BJ (cell line): ENCODE results near the gene C4A. TPM values are rescaled to one million over a fixed set of nuclear protein-coding genes. Genes with fewer than 3 reads are reported as not detected.
"Not testable (repeated sequence)": the region's sequence is repeated elsewhere in the genome, so short reads cannot be mapped to it uniquely, and the experiment has no call there.

Source experiments
- CTCF ChIA-PET: fragments of 350-600 bp; formaldehyde crosslinking; extraction: SDS; loops from one replicate; lab custom pipeline; 2021; ENCODE audit warnings: antibody characterized with exemption, inconsistent platforms; lab: Yijun Ruan, JAX
- POLR2A ChIA-PET: fragments of 300-600 bp; sonication (Branson Sonifier 250); formaldehyde crosslinking; extraction: SDS; loops from one replicate; lab custom pipeline; 2021; ENCODE audit warnings: antibody characterized with exemption; lab: Charles Lee
- DNase-seq: peaks from one replicate; pipeline ENCODE4 v3.0.0-alpha.2; 2011; ENCODE audit warnings: low read depth
- H3K27me3 ChIP-seq: 2 replicates; pipeline ENCODE4 v1.6.0; 2011; ENCODE audit warnings: low read length; ENCODE audit not compliant: control insufficient read depth, insufficient read depth
- H3K36me3 ChIP-seq: 2 replicates; pipeline ENCODE4 v1.5.1; 2011; ENCODE audit warnings: low read length; ENCODE audit not compliant: control insufficient read depth, insufficient read depth
- H3K4me3 ChIP-seq: 2 replicates; pipeline ENCODE4 v1.5.1; 2011; ENCODE audit warnings: low read depth, mild to moderate bottlenecking, control low read depth, low read length
- polyA plus RNA-seq: library from polyadenylated mRNA; depleted of rRNA; stranded (reverse); fragments of >200 nt; gene quantifications from 2 replicates; pipeline ENCODE4 v1.2.3, GENCODE V29; 2011
- TF ChIP-seq, protein P1 (sequence below): IDR thresholded peaks from 2 replicates; pipeline ENCODE4 v1.5.1; 2011; ENCODE audit warnings: low read depth, mild to moderate bottlenecking, control low read depth, inconsistent platforms, low read length, moderate library complexity; ENCODE audit not compliant: insufficient read depth

Gene C4A
- polyA plus RNA-seq, 1 experiment, result 9.7 TPM

DNA sequence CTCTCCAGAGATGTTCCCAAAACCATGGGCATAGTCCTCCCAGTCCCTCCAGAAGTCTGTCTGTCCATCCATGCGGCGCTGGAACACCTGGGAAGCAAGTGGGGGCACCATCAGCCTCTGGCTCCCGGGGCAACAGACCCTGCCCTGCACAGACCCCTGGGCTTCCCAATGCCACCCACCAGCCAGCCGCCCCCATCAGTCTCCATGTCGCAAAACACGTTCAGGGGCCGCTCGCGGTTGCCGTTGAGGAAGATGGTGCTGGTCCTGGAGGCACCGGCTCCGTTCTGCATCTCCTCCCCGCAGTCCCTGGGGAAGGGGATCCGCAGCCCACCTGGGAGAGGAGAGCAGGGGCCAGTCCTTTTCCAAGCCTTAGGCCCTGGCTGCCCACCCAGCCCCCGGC lies 60.4 kb downstream of the C4A start:
- CTCF ChIA-PET, H3K27me3 ChIP-seq, H3K4me3 ChIP-seq, H3K36me3 ChIP-seq, DNase-seq, POLR2A ChIA-PET: not testable (repeated sequence)

DNA sequence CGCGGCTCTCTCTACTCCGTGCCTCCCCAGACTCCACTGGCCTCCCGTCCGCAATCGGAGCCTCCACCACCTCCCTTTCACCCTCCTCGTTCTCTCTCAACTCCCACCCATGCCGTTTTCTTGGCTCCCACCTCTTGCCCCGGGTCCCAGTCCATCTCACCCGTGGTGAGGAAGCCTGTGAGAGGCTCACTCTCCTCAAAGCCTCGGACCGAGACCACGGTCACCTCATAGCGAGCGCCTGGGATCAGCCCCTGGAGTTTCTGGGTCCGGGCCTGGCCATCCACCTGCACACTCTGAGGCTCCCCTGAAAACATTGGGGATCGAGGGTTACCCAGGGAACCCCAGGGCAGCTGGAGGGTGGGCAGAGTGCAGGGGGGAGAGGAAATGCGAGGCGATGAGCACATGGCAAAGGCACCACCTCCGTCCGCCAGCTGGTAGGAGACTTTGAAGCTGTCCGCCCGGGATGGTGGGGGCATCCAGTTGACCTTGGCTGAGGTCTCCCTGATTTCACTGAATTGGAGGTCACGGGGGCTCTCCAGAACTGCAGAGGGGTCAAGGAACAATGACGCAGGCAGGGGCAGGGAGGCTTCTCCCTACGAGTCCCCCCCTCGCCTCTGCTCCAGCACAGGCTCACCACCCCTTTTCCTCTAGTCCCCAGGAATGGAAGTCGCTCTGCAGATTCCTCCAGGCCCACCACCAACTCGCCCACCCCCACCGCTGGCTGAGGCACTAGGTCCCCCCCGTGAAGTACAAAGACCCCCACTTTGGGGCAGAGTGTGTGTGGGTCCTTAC lies 61.9 kb downstream of the C4A start:
- H3K4me3 ChIP-seq, DNase-seq, H3K27me3 ChIP-seq, CTCF ChIA-PET, H3K36me3 ChIP-seq, POLR2A ChIA-PET: not testable (repeated sequence)

DNA sequence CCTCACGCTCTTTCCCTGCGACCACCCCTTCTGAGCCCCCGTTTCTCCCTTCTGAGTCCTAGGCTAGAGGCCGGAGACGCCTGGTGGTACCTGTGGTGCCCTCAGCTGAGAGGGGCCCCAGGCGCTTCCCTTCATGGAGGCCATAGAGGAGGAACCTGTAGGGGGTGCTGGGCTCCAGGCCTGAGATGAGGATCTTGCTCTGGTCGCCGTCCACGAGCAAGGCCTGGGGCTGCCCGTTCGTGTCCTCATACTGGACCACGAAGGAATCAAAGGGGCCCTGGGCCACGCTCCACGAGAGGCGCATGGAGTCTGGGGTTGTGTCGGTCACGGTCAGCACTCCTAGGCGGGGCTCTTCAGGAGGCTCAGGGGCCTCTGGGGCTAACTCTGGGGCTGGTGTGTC lies 63.1 kb downstream of the C4A start:
- not testable (repeated sequence) for H3K36me3 ChIP-seq

DNA sequence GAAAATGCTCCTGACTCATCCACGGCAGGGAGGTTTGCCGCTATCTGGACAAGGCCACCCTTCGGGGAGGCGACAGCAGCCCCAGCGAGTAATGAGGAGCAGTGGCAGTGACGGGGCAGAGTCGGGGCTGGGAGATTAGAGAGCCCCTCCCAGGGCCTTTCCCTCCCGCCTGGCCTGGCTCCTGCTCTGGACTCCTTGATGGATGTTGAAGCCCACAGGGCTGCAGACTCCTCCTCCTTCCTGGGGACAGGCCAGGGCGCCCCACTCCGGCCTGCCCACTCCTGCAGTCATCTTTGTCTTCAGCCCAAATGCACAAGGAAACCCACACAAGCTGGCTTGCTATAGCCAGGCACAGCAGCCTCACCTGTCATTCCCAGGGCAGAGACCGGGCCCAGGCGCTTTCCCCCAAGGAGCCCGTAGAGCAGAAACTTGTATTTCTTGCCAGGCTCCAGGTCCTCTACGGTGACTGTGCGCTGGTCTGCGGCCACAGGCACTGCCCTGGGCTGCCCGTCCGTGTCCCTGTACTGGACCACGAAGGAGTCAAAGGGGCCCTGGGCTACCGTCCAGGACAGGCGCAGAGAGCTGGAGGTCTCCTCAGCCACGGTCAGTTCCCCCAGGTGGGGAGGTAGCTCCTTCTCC lies 64.1 kb downstream of the C4A start:
- POLR2A ChIA-PET, result no interaction called here
- no peaks in the 10 kb centered on the region for H3K27me3 ChIP-seq
- no peak overlapping the region for H3K4me3 ChIP-seq
- no peak for DNase-seq
- TF ChIP-seq, protein P1, sequence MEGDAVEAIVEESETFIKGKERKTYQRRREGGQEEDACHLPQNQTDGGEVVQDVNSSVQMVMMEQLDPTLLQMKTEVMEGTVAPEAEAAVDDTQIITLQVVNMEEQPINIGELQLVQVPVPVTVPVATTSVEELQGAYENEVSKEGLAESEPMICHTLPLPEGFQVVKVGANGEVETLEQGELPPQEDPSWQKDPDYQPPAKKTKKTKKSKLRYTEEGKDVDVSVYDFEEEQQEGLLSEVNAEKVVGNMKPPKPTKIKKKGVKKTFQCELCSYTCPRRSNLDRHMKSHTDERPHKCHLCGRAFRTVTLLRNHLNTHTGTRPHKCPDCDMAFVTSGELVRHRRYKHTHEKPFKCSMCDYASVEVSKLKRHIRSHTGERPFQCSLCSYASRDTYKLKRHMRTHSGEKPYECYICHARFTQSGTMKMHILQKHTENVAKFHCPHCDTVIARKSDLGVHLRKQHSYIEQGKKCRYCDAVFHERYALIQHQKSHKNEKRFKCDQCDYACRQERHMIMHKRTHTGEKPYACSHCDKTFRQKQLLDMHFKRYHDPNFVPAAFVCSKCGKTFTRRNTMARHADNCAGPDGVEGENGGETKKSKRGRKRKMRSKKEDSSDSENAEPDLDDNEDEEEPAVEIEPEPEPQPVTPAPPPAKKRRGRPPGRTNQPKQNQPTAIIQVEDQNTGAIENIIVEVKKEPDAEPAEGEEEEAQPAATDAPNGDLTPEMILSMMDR, result no peak
- no peaks in the 10 kb centered on the region for H3K36me3 ChIP-seq
- CTCF ChIA-PET, result interaction anchor here (0.6 to 4.8 kb wide), 8 partner anchors 25 to 1167 kb away, joined by 3 to 30 read pairs (median 4); no protein-coding TSS in a partner anchor

More for the DNA sequence above, 63.1 kb downstream of the C4A start:
- DNase-seq, CTCF ChIA-PET, POLR2A ChIA-PET, H3K27me3 ChIP-seq, H3K4me3 ChIP-seq: not testable (repeated sequence)

DNA sequence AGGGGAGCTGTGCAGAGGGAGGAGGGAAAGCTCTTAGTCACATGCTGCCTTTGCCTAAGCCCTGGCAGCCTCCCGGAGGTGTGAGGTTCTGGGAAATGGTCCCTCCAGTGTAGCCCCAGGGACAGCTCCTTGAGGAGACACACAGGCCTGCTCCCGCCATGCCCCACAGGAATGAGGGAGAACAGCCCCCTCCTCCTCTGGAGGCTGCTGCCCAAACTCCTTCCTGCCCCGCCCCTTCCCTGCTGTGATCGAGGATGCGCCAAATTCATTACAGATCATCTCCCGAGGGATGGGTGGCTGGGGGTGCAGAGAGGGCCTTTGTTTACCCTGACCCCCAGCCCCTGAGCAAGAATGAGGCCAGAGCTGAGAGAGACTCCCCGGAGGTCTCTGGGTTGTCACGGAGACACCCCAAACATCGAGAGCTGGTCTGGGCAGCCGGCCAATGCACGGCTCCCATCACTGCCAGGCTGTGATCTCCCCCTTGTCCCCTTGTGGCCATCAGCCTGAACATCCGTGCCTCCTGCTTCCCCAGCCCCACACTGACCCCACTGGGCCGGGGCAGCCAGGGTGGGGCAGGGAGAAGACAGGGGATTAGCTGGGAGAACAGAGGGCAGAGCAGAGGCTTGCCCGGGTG lies 64.7 kb downstream of the C4A start:
- POLR2A ChIA-PET, result no interaction called here
- CTCF ChIA-PET, result interaction anchor here (0.6 to 4.8 kb wide), 12 partner anchors 12 to 198 kb away, joined by 3 to 30 read pairs (median 4); partner anchors contain the start of gene EGFL8
- no peaks in the 10 kb centered on the region for H3K36me3 ChIP-seq
- no peak overlapping the region for H3K4me3 ChIP-seq
- no peak for DNase-seq
- no peaks in the 10 kb centered on the region for H3K27me3 ChIP-seq
- TF ChIP-seq, protein P1, result no peak

DNA sequence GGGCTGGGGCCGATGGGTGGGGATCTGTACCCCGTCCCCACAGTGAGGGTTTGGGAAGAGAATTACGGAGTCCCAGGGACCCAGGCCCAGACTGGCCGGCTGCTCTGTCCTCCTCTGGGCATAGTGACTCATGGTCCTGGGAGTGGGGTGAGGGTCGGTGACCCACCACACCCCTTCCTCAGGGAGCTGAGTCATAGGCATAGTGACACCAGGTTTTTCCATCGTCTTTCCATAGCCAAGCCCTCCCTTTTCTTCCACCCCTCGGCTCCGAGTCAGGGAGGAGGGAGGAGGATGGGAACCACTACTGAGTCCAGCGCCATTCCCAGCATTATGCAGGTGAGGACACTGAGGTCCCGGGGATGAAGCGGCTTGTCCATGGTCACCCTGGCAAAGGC lies 65.2 kb downstream of the C4A start:
- no peak for DNase-seq

More for the DNA sequence above, 65.2 kb downstream of the C4A start:
- POLR2A ChIA-PET, result no interaction called here
- no peaks in the 10 kb centered on the region for H3K27me3 ChIP-seq
- no peaks in the 10 kb centered on the region for H3K36me3 ChIP-seq
- no peak overlapping the region for H3K4me3 ChIP-seq
- CTCF ChIA-PET, result interaction anchor here (0.9 to 4.8 kb wide), 16 partner anchors 8 to 153 kb away, joined by 3 to 30 read pairs (median 5); partner anchors contain the start of gene EGFL8
- TF ChIP-seq, protein P1, result no peak
